ENCODE data around the gene PDE4B.

DNA sequence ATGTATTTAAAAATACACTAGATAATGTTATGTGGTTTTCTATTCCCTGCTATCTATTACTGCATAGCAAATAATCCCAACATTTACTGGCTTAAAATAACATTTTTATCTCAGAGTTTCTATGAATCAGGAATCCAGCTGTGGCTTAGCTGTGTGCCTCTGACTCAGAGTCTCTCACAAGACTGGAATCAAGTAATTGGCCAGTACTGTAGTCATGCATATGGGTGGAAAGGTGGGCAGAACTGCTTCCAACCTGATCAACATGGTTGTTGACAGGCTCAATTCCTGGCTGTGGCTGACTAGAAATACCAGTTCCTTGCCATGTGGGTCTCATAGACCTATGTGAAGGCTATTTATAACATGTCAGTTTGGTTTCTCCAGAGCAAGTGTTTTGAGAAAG, 131.8 kb downstream of the PDE4B start:
- no peak for TF ChIP-seq POLR2A (IDR thresholded peaks at IDR 0.05)
- TF ChIP-seq, protein P1, sequence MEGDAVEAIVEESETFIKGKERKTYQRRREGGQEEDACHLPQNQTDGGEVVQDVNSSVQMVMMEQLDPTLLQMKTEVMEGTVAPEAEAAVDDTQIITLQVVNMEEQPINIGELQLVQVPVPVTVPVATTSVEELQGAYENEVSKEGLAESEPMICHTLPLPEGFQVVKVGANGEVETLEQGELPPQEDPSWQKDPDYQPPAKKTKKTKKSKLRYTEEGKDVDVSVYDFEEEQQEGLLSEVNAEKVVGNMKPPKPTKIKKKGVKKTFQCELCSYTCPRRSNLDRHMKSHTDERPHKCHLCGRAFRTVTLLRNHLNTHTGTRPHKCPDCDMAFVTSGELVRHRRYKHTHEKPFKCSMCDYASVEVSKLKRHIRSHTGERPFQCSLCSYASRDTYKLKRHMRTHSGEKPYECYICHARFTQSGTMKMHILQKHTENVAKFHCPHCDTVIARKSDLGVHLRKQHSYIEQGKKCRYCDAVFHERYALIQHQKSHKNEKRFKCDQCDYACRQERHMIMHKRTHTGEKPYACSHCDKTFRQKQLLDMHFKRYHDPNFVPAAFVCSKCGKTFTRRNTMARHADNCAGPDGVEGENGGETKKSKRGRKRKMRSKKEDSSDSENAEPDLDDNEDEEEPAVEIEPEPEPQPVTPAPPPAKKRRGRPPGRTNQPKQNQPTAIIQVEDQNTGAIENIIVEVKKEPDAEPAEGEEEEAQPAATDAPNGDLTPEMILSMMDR (IDR thresholded peaks at IDR 0.05): no peak

All from lower leg skin (tissue), 3 donors.